Fibroblast of upper back skin (primary cell): ENCODE measurements around the gene UROC1.

Experiments
- DNase-seq: peaks from one replicate; pipeline ENCODE4 v3.0.0-alpha.2; 2013

UROC1 gene

GRCh38 chr3:126530171-126531050 is 12.8 kb upstream of the UROC1 start:
- no peak for DNase-seq

DNA sequence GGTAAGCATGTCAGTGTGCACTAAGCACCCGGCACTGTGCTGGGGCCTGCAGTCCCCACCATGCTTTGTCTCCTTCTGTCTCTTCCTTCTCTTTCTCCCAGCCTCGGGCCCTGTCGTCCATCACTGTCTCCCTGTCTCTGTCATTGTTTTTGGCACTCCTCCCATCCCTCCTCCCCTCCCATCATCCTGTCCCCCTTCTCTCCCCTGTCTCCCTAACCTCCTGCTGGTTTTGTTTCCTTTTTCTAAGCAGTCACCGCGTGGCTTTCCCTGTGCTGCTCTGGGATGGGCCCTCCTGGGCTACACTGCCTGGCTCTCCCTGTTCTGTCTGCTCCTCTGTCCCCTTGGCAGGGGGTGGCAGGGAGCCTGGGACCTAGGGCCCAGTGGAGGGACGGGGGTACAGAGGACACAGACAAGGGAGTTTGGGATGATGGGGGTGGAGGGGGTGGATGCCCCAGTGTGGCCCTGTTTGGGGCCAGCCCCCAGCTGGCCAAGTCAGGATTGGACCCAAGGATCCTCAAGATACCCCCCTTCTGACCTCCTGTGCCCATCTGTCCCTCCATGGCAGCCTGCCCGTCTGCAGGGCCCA is 12.1 kb upstream of the UROC1 start:
- no peak for DNase-seq

DNA sequence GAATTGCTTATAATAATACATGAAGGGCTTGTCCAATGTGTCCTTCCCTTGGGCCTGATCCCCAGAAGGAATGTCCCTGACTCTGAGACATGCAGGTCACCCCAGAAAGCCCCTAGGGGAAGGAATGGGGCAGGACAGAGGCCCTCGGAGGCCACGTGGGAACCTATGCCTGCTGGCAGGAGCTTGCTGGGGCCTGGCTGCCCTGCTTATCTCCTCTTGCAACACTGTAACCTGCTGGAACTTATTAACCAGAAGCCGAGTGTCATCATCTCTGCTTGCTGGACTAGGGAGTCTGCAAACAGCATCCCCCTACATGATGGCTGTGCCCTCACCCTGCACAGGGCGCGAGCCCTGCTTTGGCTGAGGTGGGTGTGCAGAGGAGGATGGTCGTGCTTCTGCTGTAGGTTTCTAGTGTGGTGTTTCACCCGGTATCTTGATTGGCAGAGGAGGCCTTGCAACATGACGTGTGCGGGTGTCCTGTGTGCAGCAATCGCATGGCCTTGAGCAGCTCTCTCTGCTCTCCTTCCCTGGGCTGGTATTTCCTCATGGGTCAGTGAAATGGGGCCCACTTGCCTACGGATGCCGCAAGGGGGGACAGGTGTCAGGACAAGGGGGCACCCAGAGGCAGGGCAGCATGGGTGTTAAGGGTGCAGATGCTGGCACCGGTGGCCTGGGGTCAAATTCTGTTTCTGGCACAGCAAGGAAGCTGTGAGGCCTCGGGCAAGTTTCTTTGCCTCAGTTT is 11.4 kb upstream of the UROC1 start:
- DNase-seq = no peak

GRCh38 chr3:126528419-126528799 is 10.8 kb upstream of the UROC1 start:
- no peak for DNase-seq

- DNase-seq = no peak
These were observed 10.1 kb upstream of the UROC1 start for GRCh38 chr3:126527455-126528211.

DNA sequence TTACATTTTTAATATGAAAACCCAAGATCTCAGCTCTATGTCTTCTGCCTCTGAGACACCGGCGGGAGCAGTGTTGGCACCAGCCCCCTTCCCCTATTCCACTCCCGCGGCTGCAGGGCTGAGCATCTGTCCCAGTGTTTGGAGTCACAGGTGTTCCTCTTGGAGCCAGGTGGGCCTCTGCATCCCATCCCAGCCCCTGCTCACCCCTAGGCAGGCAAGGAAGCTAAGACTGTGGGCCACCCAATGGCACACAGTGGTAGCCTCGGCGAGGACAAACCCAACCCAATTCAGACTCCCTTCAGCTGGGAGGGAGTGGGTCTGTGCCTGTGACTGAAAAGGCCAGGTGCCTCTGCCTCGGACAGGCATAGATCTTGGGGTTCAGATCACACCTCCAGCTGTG is 9.4 kb upstream of the UROC1 start:
- DNase-seq = no peak

GRCh38 chr3:126526668-126527005 is 9.1 kb upstream of the UROC1 start:
- no peak for DNase-seq

DNA sequence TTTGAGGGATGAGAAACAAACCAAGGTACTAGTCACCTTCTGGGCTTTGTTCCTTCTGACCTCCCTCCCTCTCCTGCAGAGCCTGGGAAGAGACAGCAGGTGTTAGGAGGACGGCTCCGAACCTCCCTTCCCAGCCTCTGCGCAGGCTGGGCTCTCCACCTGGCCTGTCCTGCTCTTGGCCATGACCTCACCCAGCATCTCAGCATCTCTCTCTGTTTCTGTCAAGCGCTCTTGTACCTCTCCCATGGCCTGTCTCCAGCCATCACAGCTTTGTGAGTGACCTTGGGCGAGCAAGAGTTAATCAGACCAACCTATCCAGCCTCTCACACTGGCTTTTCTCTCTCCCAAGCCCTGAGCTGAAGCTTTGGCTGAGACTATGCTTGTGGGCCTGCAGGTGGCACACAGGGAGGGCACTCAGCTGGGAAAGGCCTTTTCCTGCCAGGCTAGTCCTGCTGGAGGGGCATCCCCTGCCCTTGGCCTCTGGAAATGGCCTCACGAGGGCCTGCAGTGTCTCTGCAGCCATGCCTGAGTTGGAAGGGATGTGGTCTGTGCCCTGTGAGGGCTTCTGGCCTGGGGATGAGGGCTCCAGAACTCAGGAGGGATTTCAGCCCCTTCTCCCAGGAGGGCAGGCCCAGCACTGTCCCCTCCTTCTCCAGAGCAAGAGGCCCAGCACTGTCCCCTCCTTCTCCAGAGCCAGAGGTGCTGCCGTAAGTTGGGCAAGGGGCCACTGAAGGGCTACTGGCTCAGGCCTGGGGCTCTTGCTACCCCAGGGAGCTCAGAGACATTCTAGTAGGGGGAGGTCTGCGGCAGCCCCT is 8.5 kb upstream of the UROC1 start:
- no peak for DNase-seq

GRCh38 chr3:126525091-126525852 is 7.7 kb upstream of the UROC1 start:
- no peak for DNase-seq

DNA sequence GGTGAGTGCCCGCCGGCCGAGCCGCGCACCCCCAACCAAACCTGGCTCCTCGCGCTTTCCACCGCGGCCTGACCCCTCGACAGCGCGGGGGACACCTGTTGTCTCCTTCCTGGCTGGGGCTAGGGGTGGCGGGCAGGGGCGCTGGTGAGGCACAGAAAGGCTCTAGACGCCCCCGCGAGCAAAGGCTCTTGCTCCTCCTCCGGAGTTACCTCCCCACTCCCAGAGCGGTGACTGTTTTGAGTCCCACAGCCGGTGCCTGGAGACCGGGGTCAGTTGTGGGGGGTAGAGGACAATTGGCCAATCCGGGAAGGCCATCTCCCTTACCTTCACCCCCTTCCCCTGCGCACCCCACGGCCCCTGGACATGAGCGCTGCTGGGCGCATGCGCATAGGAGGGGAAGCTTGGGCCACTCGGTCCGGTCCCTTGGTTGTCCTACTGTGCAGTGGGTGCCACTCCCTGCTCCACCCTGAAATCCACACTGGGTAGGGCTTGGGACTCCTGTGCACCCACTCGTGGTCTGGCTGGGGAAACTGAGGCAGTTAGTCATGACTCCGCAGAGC is 6.9 kb upstream of the UROC1 start:
- no peak for DNase-seq

- DNase-seq = peak; percentile 17
These were observed 6.3 kb upstream of the UROC1 start, which contains the start of gene CHST13 for GRCh38 chr3:126523745-126524428. CHST13 (plus strand) TSS chr3:126524155; CDS start chr3:126524333, 178 bp downstream.

DNA sequence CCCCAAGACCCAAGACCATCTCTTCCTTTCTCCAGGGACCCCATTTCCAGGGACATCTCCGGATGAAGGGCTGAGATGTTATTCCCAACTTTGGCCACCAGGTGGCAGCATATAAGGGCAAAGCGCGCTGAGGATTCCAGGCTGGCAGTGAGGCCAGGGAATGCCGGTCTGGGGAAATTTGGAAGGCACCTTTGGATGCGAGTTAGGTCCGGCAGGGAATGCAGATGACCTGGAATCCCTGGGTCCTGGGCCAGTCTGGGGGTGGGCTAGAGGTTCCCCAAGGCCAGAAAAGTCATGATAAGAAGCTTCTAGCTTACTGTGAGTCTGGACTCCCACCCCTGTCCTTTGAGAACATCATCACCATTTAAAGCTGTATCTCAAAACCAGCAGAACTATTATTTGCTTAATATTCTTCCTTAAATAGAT is 4.8 kb upstream of the UROC1 start:
- peak; percentile 46 for DNase-seq

DNA sequence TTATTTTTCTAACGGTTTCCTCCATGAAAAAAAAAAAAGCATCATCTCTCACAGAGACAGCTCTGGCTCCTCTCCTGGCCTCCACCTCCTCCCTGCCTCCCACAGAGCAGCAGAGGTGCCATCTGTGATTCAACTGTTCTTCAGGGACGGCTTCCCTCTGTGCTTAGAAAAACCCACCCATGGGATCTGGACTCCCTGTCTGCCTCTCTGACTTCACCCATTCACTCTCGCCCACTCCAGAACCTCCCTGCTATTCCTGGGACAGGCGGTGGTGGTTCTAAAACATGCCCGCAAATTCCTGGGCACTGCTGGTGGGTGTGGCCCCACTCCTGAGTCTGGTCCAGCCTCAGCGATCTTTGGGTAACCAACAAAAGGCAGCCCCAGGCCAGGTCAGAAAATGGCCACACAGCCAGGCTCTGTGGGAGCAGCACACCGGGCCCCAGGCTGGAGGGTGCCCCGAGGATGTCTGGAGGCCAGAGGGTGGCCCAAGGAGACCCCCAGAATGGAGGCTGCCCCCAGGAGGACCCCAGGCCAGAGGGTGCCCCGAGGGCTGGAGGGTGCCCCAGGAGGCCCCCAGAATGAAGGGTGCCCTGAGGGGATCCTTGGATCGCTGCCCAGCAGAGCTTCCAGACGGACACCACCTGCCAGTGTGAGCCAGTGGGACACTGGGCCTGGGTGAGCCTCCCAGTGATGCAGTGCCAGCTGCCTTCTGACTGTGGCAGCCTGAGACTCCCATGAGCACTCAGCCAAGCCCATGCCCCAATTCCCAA is 3.7 kb upstream of the UROC1 start:
- no peak for DNase-seq

DNA sequence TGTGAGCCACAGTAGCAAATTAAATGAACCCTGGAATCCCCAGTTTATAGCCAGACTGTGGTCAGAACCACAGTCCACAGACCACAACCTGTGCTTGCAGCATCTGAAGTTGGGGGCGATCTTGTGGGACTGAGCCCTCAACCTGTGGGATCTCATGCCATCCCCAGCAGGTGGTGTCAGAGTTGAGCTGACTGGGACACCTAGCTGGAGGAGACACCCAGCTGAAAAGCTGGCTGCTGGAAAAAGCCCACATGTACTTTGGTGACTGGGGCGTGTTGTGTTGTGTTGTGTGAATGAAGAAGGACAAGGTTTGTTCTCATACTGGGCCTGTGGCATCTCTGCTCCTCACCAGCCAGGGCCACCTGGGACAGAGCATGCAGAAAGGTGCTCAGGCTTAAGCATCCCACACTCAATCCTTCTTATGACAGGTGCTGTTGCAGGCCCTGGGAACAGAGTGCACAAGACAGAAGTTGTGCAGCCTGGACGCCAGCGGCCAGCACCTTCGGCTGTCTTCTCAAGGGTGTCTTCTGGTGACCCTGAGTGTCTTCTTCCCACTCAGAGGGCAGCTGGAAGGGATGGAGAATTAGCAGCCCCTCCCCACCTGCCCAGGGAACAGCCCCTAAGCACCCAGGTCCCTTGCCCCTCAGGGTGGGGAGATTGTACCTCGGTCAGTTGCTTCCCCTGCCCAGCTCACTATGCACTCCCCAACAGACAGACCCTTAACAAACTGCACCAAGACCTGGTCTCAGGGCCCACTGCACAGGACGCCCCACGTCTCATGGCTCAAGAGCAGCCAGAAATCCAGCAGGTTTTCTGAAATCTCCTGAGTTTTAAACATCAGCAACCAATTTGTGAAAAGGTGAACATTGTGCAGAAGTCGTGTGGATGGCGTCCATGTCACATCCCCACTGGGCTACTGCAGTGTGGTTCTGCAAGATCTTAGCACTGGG is 2.2 kb upstream of the UROC1 start:
- DNase-seq = no peak

DNA sequence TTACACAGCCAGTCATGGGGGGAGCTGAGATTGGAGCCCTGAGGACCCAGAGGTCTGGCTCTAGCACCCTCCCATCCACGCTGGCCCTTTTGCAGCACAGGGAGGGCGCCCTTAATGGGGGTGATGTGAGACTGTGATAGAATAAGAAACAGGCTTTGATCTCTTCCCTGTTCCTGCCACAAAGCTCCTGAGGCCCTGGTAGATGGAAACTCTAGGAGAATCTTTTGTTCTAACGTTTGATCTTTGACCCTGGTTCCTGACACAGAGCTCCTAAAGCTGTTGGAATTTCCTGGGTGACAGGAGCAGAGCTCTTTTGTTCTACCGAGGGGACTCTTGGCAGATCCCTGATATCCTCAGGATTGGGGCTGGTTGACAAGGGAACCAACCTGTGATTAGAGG is 1.2 kb upstream of the UROC1 start:
- no peak for DNase-seq

DNA sequence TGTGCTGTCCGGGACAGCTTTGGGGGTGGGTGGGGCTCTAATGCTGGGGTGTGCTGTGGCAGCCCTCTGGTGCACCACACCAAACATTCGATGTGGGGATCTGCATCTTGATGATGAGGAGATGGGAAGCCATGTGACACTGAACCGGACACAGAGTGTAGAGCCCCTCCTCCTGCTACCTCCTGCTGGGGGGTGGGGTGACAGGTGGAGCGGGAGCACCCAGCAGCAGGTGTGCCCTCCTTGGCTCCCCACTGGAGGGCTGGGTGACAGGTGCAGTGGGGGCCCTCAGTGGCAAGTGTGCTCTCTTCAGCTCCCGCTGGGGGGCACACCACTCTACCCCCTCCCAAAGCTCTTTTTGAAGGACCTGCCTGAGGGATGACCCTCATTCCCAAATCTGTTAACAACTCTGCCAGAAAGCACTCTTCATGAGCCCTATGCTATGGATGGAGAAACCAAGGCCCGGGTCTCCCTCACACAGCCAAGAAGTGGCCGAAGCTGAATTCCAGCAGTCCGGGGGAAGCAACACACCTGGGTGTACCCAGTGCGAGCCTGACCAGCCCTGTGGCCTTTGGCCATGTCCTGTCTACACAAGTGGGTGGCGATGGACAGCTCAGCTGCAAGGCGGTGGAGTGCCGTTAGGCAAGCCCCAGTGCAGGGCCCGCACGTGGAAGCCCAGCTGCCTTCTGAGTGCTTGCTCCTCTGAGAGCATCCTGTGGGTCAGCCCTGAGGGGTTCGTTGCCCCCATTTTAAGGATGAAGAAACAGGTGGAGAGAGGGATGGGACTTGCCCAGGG is 609 bp upstream of the UROC1 start:
- DNase-seq = no peak

DNA sequence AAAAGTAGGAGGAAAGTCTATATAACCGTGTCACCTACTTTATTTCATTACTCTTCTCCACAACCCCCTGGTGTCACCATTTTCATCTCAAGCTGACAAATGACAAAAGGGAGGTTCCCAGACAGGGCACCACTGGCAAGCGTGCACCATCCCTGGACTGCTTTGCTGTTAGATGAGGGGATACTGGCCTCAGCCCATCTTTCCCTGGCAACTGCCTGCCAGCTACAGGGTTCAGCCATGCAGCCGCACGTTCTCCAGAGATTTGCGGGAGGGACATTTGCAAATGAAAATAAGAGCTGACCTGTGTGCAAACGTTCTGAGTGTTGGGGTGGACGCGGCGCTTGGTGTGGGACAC is 660 bp downstream of the UROC1 start:
- no peak for DNase-seq
